CD4-positive, alpha-beta T cell (primary cell): ENCODE results near the gene R3HDM4. TPM values are rescaled to one million over a fixed set of nuclear protein-coding genes. Genes with fewer than 3 reads are reported as not detected.

Source experiments
- ATAC-seq: fragments of 200-7000 bp; cut with Tn5 transposase; one replicate; pipeline ENCODE4 v1.10.0; 2022; ENCODE audit warnings: mild to moderate bottlenecking; ENCODE audit not compliant: poor library complexity
- CTCF ChIA-PET: fragments of 350-600 bp; sonication (Branson Sonifier 250); formaldehyde crosslinking; loops from one replicate; lab custom pipeline; 2021; ENCODE audit warnings: antibody characterized with exemption, inconsistent platforms; lab: Charles Lee
- POLR2A ChIA-PET: fragments of 350-600 bp; sonication (Branson Sonifier 250); formaldehyde crosslinking; loops from one replicate; lab custom pipeline; 2021; ENCODE audit warnings: antibody characterized with exemption, inconsistent platforms; lab: Charles Lee
- DNase-seq, 14 experiments: peaks; one replicate each; pipeline ENCODE4 v3.0.0-alpha.2; 2013 to 2020; ENCODE audit warnings: mixed read lengths in 2 of 14
- H3K27ac ChIP-seq, 2 donors: one replicate each; pipeline versions ENCODE4 v1.5.1 to v1.7.0; 2013; ENCODE audit warnings: low read length in 2 of 2, low read depth in 1 of 2, mild to moderate bottlenecking in 1 of 2
- H3K27me3 ChIP-seq, 2 experiments: 1 replicate in 1 of 2; 2 replicates in 1 of 2; pipeline versions ENCODE4 v1.6.1 to v1.7.0; 2013; ENCODE audit warnings: low read length in 2 of 2, control low read depth in 1 of 2, mild to moderate bottlenecking in 1 of 2, moderate library complexity in 1 of 2; ENCODE audit not compliant: insufficient read depth in 2 of 2, control insufficient read depth in 1 of 2
- H3K36me3 ChIP-seq: one replicate; pipeline ENCODE4 v1.6.1; 2013; ENCODE audit warnings: low read length, control low read depth; ENCODE audit not compliant: insufficient read depth
- H3K4me1 ChIP-seq: one replicate; pipeline ENCODE4 v1.6.1; 2013; ENCODE audit warnings: low read length, control low read depth; ENCODE audit not compliant: insufficient read depth
- H3K4me3 ChIP-seq: one replicate; pipeline ENCODE4 v1.5.1; 2013; ENCODE audit warnings: mild to moderate bottlenecking, low read length, moderate library complexity
- H3K9me3 ChIP-seq, 2 experiments: 1 replicate in 1 of 2; 2 replicates in 1 of 2; pipeline versions ENCODE4 v1.6.1 to v1.7.0; 2013; ENCODE audit warnings: low read length in 2 of 2, mild to moderate bottlenecking in 2 of 2, control low read depth in 1 of 2, moderate library complexity in 1 of 2; ENCODE audit not compliant: control insufficient read depth in 1 of 2, insufficient read depth in 1 of 2
- H3K27ac Mint-ChIP-seq: one replicate; pipeline ENCODE4 v1.8.0; 2020; ENCODE audit warnings: mixed read lengths
- H3K27me3 Mint-ChIP-seq: one replicate; pipeline ENCODE4 v1.8.0; 2021; ENCODE audit warnings: mixed read lengths
- H3K36me3 Mint-ChIP-seq: one replicate; pipeline ENCODE4 v1.8.0; 2021; ENCODE audit warnings: low read depth, mixed read lengths
- H3K4me1 Mint-ChIP-seq: one replicate; pipeline ENCODE4 v1.8.0; 2021; ENCODE audit warnings: low read depth, mixed read lengths
- H3K4me3 Mint-ChIP-seq: one replicate; pipeline ENCODE4 v1.8.0; 2020; ENCODE audit warnings: mild to moderate bottlenecking, mixed read lengths
- H3K9me3 Mint-ChIP-seq: one replicate; pipeline ENCODE4 v1.8.0; 2020; ENCODE audit warnings: mixed read lengths
- intact Hi-C, 2 experiments: fragments of 100-400 bp; cut with DNase I in 1 of 2; cut with micrococcal nuclease in 1 of 2; formaldehyde crosslinking; loops; one replicate each; pipeline versions ENCODE4 v1.15.1 to v1.9.0; 2023 to 2025; cut with DNase I, micrococcal nuclease
- total RNA-seq, 174 experiments: library from RNA in 2 of 174; stranded (reverse) in 2 of 174; gene quantifications; one replicate each; pipeline ENCODE4 v1.2.3 and lab custom pipeline; 2021 to 2026
- TF ChIP-seq, protein P1 (sequence below): fragments of 200-600 bp; IDR thresholded peaks from one replicate; pipeline ENCODE4 v1.8.0; 2022; ENCODE audit warnings: antibody characterized with exemption, mild to moderate bottlenecking

The R3HDM4 gene
- total RNA-seq, 2 experiments from 2014 or later: 309 to 313 TPM

DNA sequence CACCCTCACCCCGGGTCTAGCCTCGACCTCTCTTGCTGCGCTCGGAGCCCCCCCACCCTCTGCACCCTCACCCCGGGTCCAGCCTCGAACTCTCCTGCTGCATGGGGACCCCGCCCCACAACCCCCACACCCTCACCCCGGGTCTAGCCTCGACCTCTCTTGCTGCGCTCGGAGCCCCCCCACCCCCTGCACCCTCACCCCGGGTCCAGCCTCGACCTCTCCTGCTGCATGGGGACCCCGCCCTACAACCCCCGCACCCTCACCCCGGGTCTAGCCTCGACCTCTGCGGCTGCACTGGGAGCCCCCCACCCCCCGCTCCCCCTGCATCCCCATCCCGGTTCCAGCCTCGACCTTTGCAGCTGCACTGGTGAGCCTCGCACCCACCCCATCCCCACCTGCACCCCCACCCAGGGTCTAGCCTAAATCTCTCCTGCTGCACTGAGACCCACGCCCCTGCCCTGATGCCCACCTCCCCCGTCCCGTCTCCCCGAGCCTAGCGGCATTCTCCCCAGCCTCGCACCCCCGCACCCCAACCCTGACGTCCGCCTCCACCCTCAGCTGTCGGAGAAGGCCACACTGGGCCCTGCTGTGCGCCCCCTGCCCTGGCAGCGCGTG lies 51.8 kb downstream of the R3HDM4 start:
- DNase-seq (no peak), ATAC-seq (no peak)
- H3K4me3 Mint-ChIP-seq: no peak overlapping the region
- H3K4me3 ChIP-seq: no peak overlapping the region
- TF ChIP-seq, protein P1, sequence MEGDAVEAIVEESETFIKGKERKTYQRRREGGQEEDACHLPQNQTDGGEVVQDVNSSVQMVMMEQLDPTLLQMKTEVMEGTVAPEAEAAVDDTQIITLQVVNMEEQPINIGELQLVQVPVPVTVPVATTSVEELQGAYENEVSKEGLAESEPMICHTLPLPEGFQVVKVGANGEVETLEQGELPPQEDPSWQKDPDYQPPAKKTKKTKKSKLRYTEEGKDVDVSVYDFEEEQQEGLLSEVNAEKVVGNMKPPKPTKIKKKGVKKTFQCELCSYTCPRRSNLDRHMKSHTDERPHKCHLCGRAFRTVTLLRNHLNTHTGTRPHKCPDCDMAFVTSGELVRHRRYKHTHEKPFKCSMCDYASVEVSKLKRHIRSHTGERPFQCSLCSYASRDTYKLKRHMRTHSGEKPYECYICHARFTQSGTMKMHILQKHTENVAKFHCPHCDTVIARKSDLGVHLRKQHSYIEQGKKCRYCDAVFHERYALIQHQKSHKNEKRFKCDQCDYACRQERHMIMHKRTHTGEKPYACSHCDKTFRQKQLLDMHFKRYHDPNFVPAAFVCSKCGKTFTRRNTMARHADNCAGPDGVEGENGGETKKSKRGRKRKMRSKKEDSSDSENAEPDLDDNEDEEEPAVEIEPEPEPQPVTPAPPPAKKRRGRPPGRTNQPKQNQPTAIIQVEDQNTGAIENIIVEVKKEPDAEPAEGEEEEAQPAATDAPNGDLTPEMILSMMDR: no peak
- H3K27ac ChIP-seq: no peak overlapping the region
- no peaks in the 10 kb centered on the region for H3K9me3 Mint-ChIP-seq
- no peak overlapping the region for H3K27ac Mint-ChIP-seq
- H3K9me3 ChIP-seq: peaks cover 0 to 10% of the 10 kb centered on the region in 2 experiments
- H3K36me3 Mint-ChIP-seq: no peaks in the 10 kb centered on the region
- ChIA-PET CTCF (interaction anchor here (1.2 kb wide), 1 partner anchor 59 kb away, joined by 3 read pairs; no protein-coding TSS in a partner anchor), POLR2A (interaction anchor here (1.0 kb wide), 1 partner anchor 32 kb away, joined by 3 read pairs; the partner anchor contains the start of gene MED16)
- intact Hi-C loops: loop anchor here in 1 of 2 experiments (5.0 kb wide), 2 partner anchors 89 to 121 kb away; partner anchors contain the start of gene WDR18
- H3K36me3 ChIP-seq: no peaks in the 10 kb centered on the region
- peaks cover 9 to 16% of the 10 kb centered on the region in 2 experiments for H3K27me3 ChIP-seq
- peaks cover 49% of the 10 kb centered on the region for H3K4me1 ChIP-seq
- H3K27me3 Mint-ChIP-seq: peaks cover 7% of the 10 kb centered on the region
- H3K4me1 Mint-ChIP-seq: peaks cover 26% of the 10 kb centered on the region

DNA sequence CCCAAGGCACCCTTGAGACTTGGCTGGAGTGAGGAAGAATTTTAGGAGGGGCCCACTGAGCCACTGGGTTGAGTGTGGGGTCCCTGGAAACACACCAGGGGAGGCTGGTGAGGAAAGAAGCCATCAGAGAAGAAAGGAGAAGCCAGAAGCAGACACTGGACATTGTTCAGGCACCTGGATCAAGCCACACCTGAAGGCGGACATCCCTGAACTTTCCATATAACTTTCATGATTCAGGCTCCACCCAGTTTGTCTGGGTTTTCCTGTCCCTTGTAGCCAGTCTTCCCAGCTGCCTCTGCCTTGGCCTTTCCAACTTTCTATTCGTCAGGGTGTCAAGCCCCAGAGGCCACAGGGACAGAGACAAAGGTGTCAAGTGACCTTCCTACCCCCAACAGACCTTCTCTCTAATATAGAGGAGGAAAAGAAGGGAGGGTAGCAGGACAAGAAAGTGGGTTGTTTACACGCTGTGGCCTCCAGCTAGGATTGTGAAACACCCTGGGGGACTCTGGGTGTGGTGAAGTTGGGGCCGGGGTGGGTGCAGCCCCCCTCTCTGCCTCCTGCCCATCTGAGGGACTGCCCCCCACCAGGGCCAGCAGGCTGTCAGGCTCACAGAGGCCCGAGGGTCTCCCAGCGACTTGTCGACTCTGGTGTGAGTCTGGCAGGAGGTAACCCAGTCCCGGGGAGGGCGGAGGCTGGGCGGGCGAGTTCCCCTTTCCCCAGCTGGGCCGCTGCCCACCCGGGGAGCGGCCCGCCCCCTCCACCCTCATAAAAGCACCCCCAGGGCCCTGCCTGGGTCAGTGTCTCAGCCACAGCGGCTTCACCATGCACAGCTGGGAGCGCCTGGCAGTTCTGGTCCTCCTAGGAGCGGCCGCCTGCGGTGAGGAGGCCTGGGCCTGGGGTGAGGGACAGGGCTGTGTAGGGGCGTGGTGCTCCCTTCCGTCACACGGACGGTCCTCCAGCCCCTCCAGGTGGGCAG lies 53.9 kb downstream of the R3HDM4 start, which contains the start of gene CFD:
CFD (plus strand) TSS at position 797 of the 976 bp plus-strand sequence; CDS start at position 823, 26 bp downstream.
- Histone ChIP-seq H3K27me3 (peaks cover 12 to 16% of the 10 kb centered on the region in 2 experiments), H3K4me1 (peaks cover 48% of the 10 kb centered on the region), H3K27ac (no peak within 1 kb of the TSS), H3K9me3 (peaks cover 0 to 10% of the 10 kb centered on the region in 2 experiments), H3K36me3 (no peaks in the 10 kb centered on the region), H3K4me3 (peak within 1 kb of the TSS; percentile 7)
- TF ChIP-seq, protein P1: no peak
- ATAC-seq (no peak), DNase-seq (peak in 2 of 14 experiments; percentile 45 to 60)
- Mint-ChIP-seq H3K4me1 (peaks cover 17% of the 10 kb centered on the region), H3K4me3 (peak within 1 kb of the TSS; percentile 42), H3K36me3 (no peaks in the 10 kb centered on the region), H3K27me3 (peaks cover 10% of the 10 kb centered on the region), H3K27ac (no peak within 1 kb of the TSS), H3K9me3 (no peaks in the 10 kb centered on the region)
- ChIA-PET POLR2A (interaction anchor here (1.0 to 1.6 kb wide), 3 partner anchors 34 to 125 kb away, joined by 3 to 5 read pairs (median 5); partner anchors contain the start of genes MED16, RNU6-9 and WDR18), CTCF (no interaction called here)
- intact Hi-C loops: loop anchor here in 1 of 2 experiments (2.0 kb wide), 1 partner anchor 124 kb away; no protein-coding TSS in a partner anchor

- intact Hi-C loops: loop anchor here in 1 of 2 experiments (2.0 kb wide), 1 partner anchor 125 kb away; no protein-coding TSS in a partner anchor
- POLR2A ChIA-PET: interaction anchor here (1.0 kb wide), 1 partner anchor 35 kb away, joined by 5 read pairs; the partner anchor contains the start of genes MED16 and RNU6-9
- no peak overlapping the region for H3K27ac Mint-ChIP-seq
Measured at GRCh38 chr19:858284-858683, 54.7 kb downstream of the R3HDM4 start.

More at GRCh38 chr19:858284-858683, 54.7 kb downstream of the R3HDM4 start:
- Histone ChIP-seq H3K4me3 (no peak overlapping the region), H3K27ac (no peak overlapping the region), H3K4me1 (peaks cover 39% of the 10 kb centered on the region), H3K9me3 (peaks cover 0 to 10% of the 10 kb centered on the region in 2 experiments), H3K36me3 (no peaks in the 10 kb centered on the region), H3K27me3 (peaks cover 12 to 16% of the 10 kb centered on the region in 2 experiments)
- ATAC-seq (no peak), DNase-seq (no peak)
- no peak overlapping the region for H3K4me3 Mint-ChIP-seq
- H3K9me3 Mint-ChIP-seq: no peaks in the 10 kb centered on the region
- H3K27me3 Mint-ChIP-seq: peaks cover 13% of the 10 kb centered on the region
- TF ChIP-seq, protein P1: no peak
- peaks cover 10% of the 10 kb centered on the region for H3K4me1 Mint-ChIP-seq
- CTCF ChIA-PET: no interaction called here
- no peaks in the 10 kb centered on the region for H3K36me3 Mint-ChIP-seq
